22Rv1 (cell line): ENCODE data around the gene ZNF71.

Source experiments
- H3K27ac ChIP-seq: fragments of 450-650 bp; 2 replicates; pipeline ENCODE4 v1.5.1; 2017
- CTCF ChIP-seq: fragments of 450-650 bp; IDR thresholded peaks from 2 replicates; pipeline ENCODE4 v1.5.1; 2017; ENCODE audit warnings: mild to moderate bottlenecking
- ZFX ChIP-seq: fragments of 450-650 bp; IDR thresholded peaks from 2 replicates; pipeline ENCODE4 v1.6.1; 2017; ENCODE audit warnings: antibody characterized with exemption, borderline replicate concordance

Gene ZNF71

GRCh38 chr19:56603829-56604228, 8.7 kb downstream of the ZNF71 start:
- TF ChIP-seq ZFX (no peak), CTCF (no peak)
- H3K27ac ChIP-seq: no peak overlapping the region

- H3K27ac ChIP-seq: no peak overlapping the region
- TF ChIP-seq CTCF (no peak), ZFX (no peak)
These were observed 13.3 kb downstream of the ZNF71 start for GRCh38 chr19:56608274-56608964.

DNA sequence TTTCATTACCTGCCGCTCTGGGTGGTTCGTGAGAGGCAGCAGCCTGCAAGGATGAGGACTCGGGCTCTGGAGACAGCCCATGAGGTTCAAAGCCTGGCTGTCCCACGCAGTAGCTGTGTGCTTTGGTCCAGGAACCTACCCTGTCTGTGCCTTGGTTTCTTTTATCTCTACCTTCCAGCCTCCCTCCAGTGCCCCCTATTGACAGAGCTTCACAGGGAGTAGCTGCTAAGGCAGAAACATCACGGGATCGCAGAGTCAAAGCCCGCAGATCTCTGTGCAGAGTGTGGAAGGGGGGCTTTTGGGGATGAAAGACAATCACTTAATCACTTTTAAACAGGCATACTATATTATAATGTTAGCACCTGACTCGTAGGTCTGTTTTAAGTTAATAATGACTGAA, 16.2 kb downstream of the ZNF71 start:
- no peak for TF ChIP-seq ZFX
- no peak for TF ChIP-seq CTCF
- H3K27ac ChIP-seq: no peak overlapping the region

DNA sequence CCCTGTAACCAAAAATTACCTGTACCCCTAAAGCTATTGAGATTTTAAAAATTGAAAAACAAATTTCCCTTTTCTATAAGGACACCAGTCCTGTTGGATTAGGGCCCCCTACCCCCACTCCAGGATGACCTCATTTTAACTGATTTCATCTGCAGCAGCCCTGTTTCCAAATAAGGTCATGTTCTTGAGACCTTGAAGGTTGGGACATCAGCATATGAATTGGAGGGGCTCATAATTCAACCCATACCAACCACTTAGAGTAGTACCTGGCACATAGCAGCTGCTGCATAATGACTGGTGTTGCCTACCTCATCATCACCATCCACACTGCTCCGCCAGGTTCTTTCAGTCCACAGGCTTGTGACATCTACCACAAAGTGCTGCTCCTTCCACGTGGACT, 17.6 kb downstream of the ZNF71 start:
- no peak for TF ChIP-seq CTCF
- no peak for TF ChIP-seq ZFX
- H3K27ac ChIP-seq: no peak overlapping the region

DNA sequence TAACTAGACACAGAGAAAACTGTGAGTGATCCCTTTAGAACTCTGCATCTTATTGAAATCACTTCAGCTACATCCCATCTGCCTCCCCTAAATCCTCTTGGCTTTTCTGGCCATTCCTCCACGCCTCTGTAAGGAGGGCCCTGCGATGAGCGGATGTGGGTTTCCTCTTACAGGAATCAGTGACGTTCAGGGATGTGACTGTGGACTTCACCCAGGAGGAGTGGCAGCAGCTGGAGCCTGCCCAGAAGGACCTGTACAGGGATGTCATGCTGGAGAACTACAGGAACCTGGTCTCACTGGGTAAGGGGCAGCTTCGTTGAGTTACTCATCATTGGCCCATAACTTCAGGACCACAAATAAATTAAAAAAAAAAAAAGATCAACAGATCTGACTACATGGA, 18.5 kb downstream of the ZNF71 start:
- no peak overlapping the region for H3K27ac ChIP-seq
- no peak for TF ChIP-seq ZFX
- no peak for TF ChIP-seq CTCF

DNA sequence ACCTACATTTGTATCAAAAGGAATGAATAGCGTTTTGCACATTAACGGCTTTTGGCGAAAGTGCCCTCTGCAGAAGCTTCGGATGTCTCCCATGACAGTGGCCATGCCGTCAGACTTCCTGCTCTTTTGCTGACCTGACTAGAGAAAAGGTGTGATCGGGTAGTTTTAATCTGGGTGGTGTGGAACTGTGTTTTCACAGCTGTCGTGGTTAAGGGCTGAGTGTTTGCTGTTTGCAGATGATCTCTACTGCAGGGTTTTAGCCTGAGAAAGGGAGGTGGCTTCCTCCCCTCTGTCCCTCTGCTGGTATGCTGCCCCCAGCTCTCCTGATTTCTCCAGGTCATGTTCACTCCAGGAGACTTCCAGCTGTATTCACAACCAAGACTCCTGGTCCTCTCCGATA, 22.4 kb downstream of the ZNF71 start:
- TF ChIP-seq ZFX (no peak), CTCF (no peak)
- H3K27ac ChIP-seq: no peak overlapping the region

DNA sequence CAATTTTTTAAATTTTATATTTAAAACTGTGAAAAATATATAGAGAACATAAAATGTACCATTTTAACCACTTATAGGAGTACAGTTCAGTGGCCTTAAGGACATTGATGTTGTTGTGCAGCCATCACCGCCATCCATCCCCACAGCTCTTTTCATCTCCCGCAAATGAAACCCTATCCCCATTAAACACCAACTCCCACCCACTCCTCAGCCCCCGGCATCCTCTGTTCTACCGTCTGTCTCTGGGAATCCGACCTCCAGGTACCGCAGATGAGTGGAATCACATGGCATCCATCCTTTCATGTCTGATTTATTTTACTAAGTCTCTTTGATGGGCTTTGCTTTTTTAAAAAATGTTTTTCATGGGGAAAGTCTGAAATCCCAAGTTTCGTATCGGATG, 24.0 kb downstream of the ZNF71 start:
- no peak overlapping the region for H3K27ac ChIP-seq
- TF ChIP-seq CTCF (no peak), ZFX (no peak)
